ENCODE data around the gene DEFB112.

DEFB112 gene, protein sequence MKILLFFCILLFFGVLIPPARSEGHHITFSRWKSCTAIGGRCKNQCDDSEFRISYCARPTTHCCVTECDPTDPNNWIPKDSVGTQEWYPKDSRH

GRCh38 chr6:50049829-50050228, at the start of gene DEFB112:
Gene DEFB112 (minus strand): TSS chr6:50049929. CDS start chr6:50049869, 60 bp downstream.
- TF ChIP-seq, protein P1, sequence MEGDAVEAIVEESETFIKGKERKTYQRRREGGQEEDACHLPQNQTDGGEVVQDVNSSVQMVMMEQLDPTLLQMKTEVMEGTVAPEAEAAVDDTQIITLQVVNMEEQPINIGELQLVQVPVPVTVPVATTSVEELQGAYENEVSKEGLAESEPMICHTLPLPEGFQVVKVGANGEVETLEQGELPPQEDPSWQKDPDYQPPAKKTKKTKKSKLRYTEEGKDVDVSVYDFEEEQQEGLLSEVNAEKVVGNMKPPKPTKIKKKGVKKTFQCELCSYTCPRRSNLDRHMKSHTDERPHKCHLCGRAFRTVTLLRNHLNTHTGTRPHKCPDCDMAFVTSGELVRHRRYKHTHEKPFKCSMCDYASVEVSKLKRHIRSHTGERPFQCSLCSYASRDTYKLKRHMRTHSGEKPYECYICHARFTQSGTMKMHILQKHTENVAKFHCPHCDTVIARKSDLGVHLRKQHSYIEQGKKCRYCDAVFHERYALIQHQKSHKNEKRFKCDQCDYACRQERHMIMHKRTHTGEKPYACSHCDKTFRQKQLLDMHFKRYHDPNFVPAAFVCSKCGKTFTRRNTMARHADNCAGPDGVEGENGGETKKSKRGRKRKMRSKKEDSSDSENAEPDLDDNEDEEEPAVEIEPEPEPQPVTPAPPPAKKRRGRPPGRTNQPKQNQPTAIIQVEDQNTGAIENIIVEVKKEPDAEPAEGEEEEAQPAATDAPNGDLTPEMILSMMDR (IDR thresholded peaks at IDR 0.05) = no peak

DNA sequence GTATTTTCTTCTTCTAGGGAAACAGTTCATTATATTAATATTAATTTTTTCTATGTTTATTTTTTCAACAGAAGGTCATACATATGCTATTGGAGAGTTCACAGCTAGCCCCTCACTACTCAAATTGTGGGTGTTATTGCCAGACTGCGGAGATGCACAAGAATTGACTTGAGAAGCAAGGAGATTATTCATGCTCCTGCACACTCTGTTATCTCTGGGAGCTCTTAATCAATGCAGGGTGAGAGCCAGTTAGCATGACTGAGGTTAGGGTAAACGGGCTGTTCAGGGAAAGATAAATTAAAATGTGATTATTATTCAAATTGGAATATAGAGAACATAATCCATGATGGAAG, 48.9 kb upstream of the DEFB112 start:
- TF ChIP-seq, protein P1 (IDR thresholded peaks at IDR 0.05) = no peak

GRCh38 chr6:50097966-50098640, 48.4 kb upstream of the DEFB112 start:
- TF ChIP-seq, protein P1 (IDR thresholded peaks at IDR 0.05) = no peak

- TF ChIP-seq, protein P1 (IDR thresholded peaks at IDR 0.05) = no peak
These were observed 46.6 kb upstream of the DEFB112 start for GRCh38 chr6:50096296-50096695.

DNA sequence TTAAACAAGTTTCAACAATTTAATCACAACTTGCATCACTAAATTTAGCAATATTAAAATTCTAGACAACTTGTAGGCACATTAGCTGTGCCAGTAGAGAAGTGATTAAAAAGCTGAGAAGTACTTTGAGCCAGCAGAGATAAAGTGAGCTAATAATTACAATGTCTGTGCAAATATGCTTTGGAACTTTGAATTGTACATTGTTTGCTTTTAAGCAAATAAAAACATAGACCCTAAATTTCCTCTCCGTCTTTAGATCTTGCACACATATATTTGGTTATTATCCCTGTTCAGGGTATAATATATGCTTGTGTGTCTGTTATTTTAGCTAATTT, 44.2 kb upstream of the DEFB112 start:
- TF ChIP-seq, protein P1 (IDR thresholded peaks at IDR 0.05) = no peak

DNA sequence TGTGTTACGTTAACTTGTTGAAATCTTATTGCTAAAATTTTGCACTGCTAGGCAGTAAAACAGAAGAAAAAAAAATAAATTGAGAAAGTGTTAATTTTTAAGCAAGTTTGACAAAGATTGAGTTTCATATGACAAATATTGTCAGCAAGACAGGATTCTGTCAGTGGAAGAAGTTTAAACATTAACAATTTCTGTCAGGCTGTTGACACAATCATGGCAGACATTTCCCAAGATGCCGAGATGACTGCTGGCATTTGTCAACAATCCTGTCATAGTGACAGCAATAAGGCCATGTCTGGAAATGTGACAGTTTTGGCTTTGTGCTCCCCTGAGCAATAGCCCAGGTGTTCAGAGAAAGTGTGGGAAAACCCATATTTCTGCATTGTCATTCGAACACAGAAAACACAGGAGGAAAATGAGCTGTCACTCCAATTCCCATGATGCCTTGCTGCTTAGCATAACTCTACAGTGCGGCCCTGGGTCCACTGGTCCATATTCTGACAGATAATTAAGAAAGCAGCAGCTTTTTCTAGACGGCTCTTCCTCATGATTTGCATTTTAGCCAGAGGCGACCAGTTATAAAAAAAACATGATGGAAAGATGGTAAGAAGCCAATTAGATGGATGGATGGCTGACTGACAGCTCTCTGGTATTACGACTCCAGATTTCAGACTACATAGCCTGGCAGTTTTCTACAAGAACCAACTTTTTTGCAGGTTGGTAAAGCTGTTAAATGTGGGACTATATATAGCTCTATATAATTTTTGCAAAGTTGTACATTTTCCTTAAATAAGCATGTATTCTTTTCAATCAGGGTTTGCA, 43.6 kb upstream of the DEFB112 start:
- TF ChIP-seq, protein P1 (IDR thresholded peaks at IDR 0.05) = no peak

DNA sequence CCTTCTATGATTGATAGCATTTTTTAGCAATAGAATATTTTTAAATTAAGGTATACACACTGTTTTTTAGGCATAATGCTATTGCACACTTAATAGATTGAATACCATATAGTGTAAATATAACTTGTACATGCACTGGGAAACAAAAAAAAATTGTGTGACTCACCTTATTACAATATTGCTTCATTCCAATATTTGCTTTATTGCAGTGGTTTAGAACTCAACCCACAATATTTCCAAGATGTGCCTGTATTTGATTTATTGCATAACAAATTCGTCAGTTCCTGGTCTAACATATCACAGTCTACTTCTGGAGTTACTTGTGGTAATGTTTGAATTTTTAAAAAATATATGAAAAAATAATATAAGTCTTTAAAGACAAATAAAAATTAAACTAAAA, 41.9 kb upstream of the DEFB112 start:
- TF ChIP-seq, protein P1 (IDR thresholded peaks at IDR 0.05) = no peak
